ENCODE measurements around the gene RAI14.

Gene RAI14

GRCh38 chr5:34838785-34839714, 182.9 kb downstream of the RAI14 start, which contains the start of gene TTC23L:
Gene TTC23L (plus strand): TSS chr5:34839164. CDS start chr5:34840672, 1,508 bp downstream.
- peak; percentile 70 to 98 (median 87) for DNase-seq
- intact Hi-C loops (cut with DNase I): loop anchor here (10.0 kb wide), 1 partner anchor 184 kb away; the partner anchor contains the start of gene RAI14

- DNase-seq: no peak
- intact Hi-C loops (cut with DNase I): no loop called here
These were observed 185.7 kb downstream of the RAI14 start for GRCh38 chr5:34841816-34842215.

- DNase-seq: no peak
- intact Hi-C loops (cut with DNase I): no loop called here
These were observed 186.4 kb downstream of the RAI14 start for GRCh38 chr5:34842554-34842953.

- intact Hi-C loops (cut with DNase I): no loop called here
- no peak for DNase-seq
These were observed 187.4 kb downstream of the RAI14 start for GRCh38 chr5:34843497-34843896.

GRCh38 chr5:34844106-34844505, 188.0 kb downstream of the RAI14 start:
- intact Hi-C loops (cut with DNase I): no loop called here
- no peak for DNase-seq

- DNase-seq: no peak
- intact Hi-C loops (cut with DNase I): no loop called here
These were observed 188.9 kb downstream of the RAI14 start for GRCh38 chr5:34844999-34845398.

GRCh38 chr5:34847056-34847455, 190.9 kb downstream of the RAI14 start:
- intact Hi-C loops (cut with DNase I): no loop called here
- DNase-seq: no peak

GRCh38 chr5:34847552-34847951, 191.4 kb downstream of the RAI14 start:
- no peak for DNase-seq
- intact Hi-C loops (cut with DNase I): no loop called here

GRCh38 chr5:34848230-34848629, 192.1 kb downstream of the RAI14 start:
- intact Hi-C loops (cut with DNase I): no loop called here
- no peak for DNase-seq

- no peak for DNase-seq
- intact Hi-C loops (cut with DNase I): no loop called here
These were observed 193.1 kb downstream of the RAI14 start for GRCh38 chr5:34849253-34849652.

GRCh38 chr5:34854459-34855174, 198.5 kb downstream of the RAI14 start:
- DNase-seq: no peak
- intact Hi-C loops (cut with DNase I): no loop called here

- intact Hi-C loops (cut with DNase I): no loop called here
- no peak for DNase-seq
These were observed 201.0 kb downstream of the RAI14 start for GRCh38 chr5:34857161-34857560.

GRCh38 chr5:34857894-34858293, 201.8 kb downstream of the RAI14 start:
- intact Hi-C loops (cut with DNase I): no loop called here
- no peak for DNase-seq

- intact Hi-C loops (cut with DNase I): no loop called here
- DNase-seq: no peak
These were observed 202.7 kb downstream of the RAI14 start for GRCh38 chr5:34858790-34859189.

- intact Hi-C loops (cut with DNase I): no loop called here
- DNase-seq: no peak
These were observed 203.1 kb downstream of the RAI14 start for GRCh38 chr5:34859253-34859652.

GRCh38 chr5:34863946-34864345, 207.8 kb downstream of the RAI14 start:
- intact Hi-C loops (cut with DNase I): no loop called here
- DNase-seq: no peak

- intact Hi-C loops (cut with DNase I): no loop called here
- DNase-seq: no peak
These were observed 209.0 kb downstream of the RAI14 start for GRCh38 chr5:34865091-34865490.

- peak in 3 of 10 donors; percentile 8 to 38 (median 23) for DNase-seq
- intact Hi-C loops (cut with DNase I): no loop called here
These were observed 210.9 kb downstream of the RAI14 start for GRCh38 chr5:34866989-34867471.

- DNase-seq: no peak
- intact Hi-C loops (cut with DNase I): no loop called here
These were observed 211.5 kb downstream of the RAI14 start for GRCh38 chr5:34867660-34868059.

GRCh38 chr5:34868791-34869190, 212.7 kb downstream of the RAI14 start:
- intact Hi-C loops (cut with DNase I): no loop called here
- no peak for DNase-seq

GRCh38 chr5:34869256-34869655, 213.1 kb downstream of the RAI14 start:
- intact Hi-C loops (cut with DNase I): no loop called here
- no peak for DNase-seq
